ENCODE data around the gene PSME3IP1.

The PSME3IP1 gene

GRCh38 chr16:57145046-57146021 is 40.5 kb downstream of the PSME3IP1 start:
- no peak for DNase-seq (ENCODE audit: low read depth in 3 of 3)

GRCh38 chr16:57144027-57144426 is 41.8 kb downstream of the PSME3IP1 start:
- no peak for DNase-seq (ENCODE audit: low read depth in 3 of 3)

DNA sequence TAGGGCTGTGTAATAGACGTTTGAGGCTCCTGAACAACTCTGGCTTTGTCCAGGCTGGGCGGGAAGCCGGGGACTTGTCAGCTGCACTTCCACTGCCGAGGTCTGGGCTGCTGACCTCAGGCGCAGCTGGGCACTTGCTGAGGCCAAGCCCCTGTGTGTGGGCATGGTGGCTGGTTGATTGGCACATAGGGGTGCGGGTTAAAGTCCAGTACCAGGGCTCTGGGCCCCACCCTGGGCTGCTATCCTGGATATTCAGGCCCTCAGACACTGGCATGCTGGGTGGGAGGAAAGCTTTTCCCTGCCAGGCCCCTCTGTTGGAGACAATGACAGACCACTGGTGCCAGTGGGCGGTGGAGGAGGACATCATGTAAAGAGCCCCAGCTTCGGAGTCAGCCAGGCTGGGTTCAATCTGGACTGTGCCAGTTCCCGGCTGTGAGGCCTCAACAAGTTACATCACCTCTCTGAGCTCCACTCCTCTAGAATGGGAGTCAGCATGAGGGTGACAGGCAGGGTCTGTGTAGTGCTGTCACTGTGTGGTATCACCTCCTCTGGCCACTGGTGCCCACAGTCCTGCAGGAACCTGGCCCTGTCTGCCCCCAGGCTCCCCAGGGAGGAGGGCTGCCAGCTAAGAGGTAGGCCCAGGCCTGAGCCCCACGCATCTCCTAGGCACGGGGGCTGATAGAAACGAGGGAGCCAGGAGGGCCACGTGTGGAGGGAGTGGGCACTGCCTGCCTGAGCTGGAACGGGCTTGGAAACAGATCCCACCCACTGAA is 42.5 kb downstream of the PSME3IP1 start:
- DNase-seq (ENCODE audit: low read depth in 3 of 3): no peak

DNA sequence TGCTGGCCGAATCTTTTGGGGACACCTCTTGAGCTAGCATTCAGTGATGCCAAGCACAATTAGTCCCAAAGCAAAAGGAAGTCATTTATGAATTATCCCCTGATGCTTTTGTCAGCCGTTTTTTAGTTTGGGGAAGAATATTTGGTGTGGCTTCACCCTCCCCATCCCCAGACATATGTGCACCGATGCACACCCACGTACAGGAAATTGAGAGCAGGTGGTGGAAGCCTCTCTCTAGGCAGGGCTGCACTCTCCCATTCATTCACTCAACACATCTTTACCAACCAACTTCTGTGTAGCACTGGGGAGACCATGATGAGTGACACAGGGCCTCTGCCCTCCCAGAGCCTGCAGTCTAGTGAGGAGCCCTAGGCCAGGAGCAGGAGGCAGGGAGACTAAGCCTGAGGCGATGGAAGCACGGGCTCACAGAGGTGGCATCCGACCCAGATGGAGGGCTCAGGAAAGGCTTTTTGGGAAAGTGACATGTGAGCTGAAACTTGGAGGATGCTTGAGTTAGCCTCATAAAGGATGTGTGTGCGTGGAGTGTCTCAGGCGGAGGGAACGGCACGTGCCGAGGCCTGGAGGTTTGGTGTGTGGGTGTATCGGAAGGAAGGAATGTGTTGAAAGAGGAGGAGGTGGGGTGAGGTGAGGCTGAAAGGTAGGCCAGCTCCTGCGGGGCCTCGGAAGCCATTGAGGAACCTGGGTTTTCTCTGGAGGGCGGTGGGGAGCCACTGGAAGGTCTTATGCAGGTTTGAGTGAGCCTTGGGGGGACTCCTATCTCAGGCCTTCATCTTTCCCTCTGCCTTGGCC is 43.8 kb downstream of the PSME3IP1 start:
- peak in 1 of 3 experiments; percentile 7 for DNase-seq (ENCODE audit: low read depth in 3 of 3)

DNA sequence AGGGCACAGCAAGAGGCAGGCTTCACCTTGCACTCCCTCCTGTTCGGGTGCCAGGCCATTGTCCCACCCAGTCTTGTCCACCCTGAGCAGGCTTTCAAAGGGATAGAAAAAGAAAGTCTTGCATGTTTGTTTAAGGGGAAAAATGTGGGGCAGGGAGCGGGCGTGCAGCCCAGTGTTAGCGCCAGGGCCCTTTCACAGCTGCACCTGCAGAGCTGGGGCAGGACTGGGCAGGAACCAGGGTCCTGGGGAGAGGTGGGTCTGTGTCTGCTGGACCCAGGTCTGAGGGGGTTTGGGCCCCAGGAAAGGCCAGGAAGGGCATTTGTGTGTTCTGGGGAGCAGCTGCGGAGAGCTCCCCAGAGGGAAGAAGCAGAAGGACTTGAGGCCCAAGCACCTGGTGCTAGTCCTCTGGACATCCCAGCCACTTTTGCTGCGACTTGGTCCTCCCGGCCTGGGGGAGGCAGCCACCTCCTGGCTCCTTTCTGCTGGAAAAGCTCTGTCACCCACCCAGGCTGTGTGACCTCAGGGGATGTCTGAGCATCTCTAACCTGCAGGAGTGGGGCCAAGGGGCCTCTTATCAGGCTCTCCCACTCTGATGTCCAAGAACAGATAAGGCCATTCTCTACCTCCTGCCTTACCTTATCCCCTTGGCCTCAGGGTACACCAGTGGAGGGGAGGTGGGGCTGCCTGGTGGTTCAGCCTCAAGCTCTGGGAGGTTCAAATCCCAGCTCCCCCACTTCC is 44.7 kb downstream of the PSME3IP1 start:
- no peak for DNase-seq (ENCODE audit: low read depth in 3 of 3)

DNA sequence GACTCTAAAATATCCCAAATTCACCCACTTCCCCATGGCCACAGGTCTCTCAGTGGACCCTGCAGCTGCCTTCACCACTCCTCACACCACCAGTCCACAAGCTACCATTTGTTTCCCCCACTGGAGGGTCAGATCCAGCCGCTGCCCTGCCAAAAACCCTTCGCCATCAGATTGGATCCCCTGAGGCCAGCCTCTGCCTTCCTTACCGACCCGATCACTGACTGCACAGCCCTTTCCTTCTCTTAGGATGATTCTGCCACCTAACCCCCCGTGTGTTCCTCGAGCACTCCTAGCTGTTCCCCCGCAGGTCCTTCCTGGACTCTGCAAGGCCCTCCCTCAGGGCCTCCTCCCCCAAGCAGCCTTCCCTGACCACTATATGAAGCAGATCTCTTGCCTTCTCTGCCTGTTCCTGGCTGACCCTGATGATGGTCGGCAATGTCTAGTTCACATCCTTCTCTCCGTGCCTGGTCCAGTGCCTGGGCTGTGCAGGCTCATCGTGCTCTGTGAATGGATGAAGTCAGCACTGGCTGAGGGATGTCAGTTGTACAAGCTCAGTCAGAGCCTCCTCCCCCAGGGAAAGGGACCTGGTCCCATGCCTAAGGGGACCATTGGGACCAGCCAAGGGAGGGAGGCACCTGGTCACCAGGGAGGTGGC is 47.4 kb downstream of the PSME3IP1 start:
- no peak for DNase-seq (ENCODE audit: low read depth in 3 of 3)

DNA sequence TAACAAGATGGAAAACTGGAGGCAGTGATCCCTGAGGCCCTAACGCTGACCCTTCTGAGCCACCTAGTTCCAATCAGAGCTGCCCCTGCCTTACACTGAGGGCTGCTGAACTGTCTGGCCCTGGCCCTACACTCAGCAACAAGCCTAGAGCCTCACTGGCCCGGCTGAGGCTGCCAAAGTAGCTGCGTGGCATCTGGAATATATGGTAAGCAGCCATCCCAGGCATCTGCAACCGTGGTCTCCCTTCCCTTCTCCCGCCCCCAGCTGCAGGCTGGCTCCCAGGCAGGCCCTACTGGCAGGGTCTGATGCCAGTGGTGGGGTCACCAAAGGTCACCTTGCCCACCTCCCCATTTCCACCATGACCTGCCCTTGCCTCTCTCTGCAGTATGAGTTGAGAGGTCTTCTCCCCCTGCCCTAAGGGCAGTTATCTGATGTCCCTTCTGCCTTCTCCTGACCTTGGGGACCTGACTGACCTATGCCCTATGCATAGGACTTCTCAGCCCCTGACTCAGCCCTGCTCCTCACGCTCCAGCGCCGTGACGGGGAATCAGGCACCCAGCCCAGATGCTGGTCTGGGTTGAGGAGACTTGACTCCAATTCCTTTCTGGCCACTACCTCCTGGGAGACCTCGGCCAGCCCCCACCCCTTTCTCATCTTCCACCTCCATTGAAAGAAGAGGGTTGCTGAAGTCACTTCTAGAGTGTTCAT is 48.1 kb downstream of the PSME3IP1 start:
- DNase-seq (ENCODE audit: low read depth in 3 of 3): no peak

- no peak for DNase-seq (ENCODE audit: low read depth in 3 of 3)
These were observed 48.8 kb downstream of the PSME3IP1 start for GRCh38 chr16:57137043-57137442.

- no peak for DNase-seq (ENCODE audit: low read depth in 3 of 3)
These were observed 50.9 kb downstream of the PSME3IP1 start for GRCh38 chr16:57134982-57135381.

- DNase-seq (ENCODE audit: low read depth in 3 of 3): no peak
These were observed 52.0 kb downstream of the PSME3IP1 start for GRCh38 chr16:57133886-57134285.

GRCh38 chr16:57133031-57133430 is 52.8 kb downstream of the PSME3IP1 start:
- no peak for DNase-seq (ENCODE audit: low read depth in 3 of 3)

- DNase-seq (ENCODE audit: low read depth in 3 of 3): no peak
These were observed 53.4 kb downstream of the PSME3IP1 start for GRCh38 chr16:57132470-57132869.

GRCh38 chr16:57131351-57131970 is 54.4 kb downstream of the PSME3IP1 start:
- no peak for DNase-seq (ENCODE audit: low read depth in 3 of 3)

- DNase-seq (ENCODE audit: low read depth in 3 of 3): no peak
These were observed 54.9 kb downstream of the PSME3IP1 start for GRCh38 chr16:57130950-57131321.

DNA sequence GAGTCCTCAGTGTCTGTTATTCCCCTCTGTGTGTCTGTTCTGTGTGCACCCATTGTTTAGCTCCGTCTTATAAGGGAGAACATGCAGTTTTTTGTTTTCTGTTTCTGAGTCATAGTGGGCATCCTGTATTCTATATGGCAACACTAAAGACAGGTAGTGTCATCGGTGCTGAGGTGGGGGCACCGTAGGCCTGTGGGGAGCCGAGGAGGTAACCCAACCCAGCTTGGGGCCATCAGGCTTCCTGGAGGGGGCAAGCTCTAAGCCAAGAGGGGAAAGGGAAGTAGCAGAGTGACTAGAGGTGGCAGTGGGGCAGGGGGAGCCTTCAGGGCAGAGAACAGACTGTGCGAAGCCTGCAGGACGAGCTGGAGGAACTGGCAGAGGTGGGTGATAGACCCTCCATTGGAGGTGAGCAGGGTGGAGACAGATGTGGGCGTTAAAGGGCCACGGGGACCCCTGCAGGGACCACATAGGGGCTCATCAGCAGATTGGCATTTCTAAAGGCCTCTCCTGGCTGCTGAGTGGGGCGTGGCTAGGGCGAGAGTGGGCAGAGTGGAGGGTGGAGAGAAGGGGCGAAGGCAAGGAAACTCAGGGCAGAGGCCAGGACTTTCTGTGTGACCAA is 57.0 kb downstream of the PSME3IP1 start:
- DNase-seq (ENCODE audit: low read depth in 3 of 3): no peak

DNA sequence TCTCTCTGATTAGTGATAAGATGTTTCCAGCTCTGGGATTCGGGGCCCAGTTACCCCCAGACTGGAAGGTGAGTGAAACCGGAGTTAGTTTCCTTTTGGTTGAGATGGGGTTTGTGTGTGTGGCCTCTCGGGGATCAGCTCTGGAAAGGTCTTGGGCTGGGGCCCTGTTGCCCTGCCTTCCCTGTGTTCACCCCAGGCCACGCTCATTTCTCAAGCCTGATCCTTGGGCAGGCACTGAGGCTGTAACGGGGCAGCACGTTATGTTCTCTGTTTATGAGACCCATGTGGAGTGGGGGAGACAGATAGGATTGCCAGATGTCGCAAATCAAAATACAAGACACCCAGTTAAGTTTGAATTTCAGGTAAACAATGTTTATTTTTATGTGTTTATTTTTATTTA is 58.0 kb downstream of the PSME3IP1 start:
- no peak for DNase-seq (ENCODE audit: low read depth in 3 of 3)

DNA sequence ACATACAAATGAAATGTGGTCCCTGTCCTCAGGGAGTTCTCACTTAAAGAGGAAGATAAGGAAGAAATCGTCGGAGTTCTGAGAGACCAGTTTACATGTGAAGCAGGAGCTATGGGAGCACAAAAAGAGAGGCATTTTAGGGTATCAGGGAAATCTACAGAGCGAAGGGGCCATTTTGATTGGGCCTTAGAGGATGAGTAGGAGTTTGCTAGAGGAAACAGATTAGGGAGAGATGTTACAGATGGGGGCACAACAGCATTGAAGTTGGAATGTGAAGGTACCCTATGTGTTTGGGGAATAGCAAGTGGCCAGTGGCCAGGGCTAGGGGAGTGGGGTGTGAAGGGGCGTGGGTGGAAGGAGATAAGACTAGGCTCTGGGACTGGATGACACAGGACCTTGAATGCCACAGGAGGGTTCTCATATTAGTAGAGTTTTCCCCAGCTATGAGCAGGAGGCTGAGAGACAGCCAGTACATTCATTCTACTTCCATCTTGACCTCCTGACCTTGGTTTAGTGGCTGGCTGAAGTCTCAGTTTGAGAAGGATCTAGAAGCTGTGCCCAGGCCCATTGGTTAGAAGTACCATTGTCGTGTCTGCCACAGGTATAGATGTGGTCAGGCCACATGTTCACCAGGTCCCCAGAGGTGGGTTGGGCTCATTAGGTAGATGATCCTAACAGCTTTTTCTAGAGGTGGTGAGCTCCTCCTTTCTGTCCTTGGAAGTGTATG is 58.6 kb downstream of the PSME3IP1 start:
- no peak for DNase-seq (ENCODE audit: low read depth in 3 of 3)

DNA sequence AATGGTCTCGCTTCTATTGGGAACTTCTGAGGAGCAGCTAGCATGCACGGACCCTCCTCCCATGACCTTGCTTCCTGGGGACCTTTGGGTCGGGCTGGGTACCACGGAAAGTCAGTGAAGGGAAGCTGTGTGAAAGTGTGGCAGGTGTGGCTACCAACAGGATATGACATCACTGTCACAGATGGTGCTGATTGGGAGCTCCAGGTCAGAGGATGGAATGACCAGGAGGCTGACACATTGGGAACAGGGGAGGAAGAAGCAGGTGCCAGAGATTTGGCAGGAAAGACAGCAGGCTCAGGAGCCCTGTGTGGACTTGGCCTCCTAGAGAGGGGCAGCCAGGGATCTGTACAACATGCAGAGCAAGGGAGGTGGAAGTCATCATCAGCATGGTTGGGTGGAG is 59.4 kb downstream of the PSME3IP1 start:
- no peak for DNase-seq (ENCODE audit: low read depth in 3 of 3)

GRCh38 chr16:57125969-57126368 is 59.9 kb downstream of the PSME3IP1 start:
- DNase-seq (ENCODE audit: low read depth in 3 of 3): no peak
